RWPE2 (cell line): ENCODE results near the gene DIAPH2.
A peak's percentile ranks its signal among the peaks of the same experiment; 100 is the strongest.

Source experiments
- ATAC-seq: fragments of 200-7000 bp; cut with Tn5 transposase; 3 replicates; pipeline ENCODE4 v1.9.1; 2021; ENCODE audit warnings: low read depth
- DNase-seq: peaks from one replicate; pipeline ENCODE4 v3.0.0-alpha.2; 2020; ENCODE audit warnings: low spot score
- H3K27ac ChIP-seq: fragments of 450-650 bp; 2 replicates; pipeline ENCODE4 v1.5.1; 2017; ENCODE audit warnings: mild to moderate bottlenecking; ENCODE audit not compliant: poor library complexity, severe bottlenecking
- H3K27me3 ChIP-seq: fragments of 250-450 bp; sonication (Bioruptor Pico); 2 replicates; pipeline ENCODE4 v1.5.1; 2021; ENCODE audit warnings: mild to moderate bottlenecking, moderate library complexity; ENCODE audit not compliant: insufficient read depth, poor library complexity, severe bottlenecking
- H3K36me3 ChIP-seq: fragments of 250-450 bp; sonication (Bioruptor Pico); 2 replicates; pipeline ENCODE4 v1.5.1; 2020; ENCODE audit warnings: low read depth, mild to moderate bottlenecking, moderate library complexity
- H3K4me1 ChIP-seq: fragments of 250-450 bp; sonication (Bioruptor Pico); 2 replicates; pipeline ENCODE4 v1.5.1; 2021; ENCODE audit warnings: mild to moderate bottlenecking, moderate library complexity; ENCODE audit not compliant: insufficient read depth, poor library complexity, severe bottlenecking
- H3K4me3 ChIP-seq: fragments of 250-450 bp; sonication (Bioruptor Pico); 2 replicates; pipeline ENCODE4 v1.5.1; 2021; ENCODE audit warnings: mild to moderate bottlenecking, moderate library complexity; ENCODE audit not compliant: severe bottlenecking
- H3K9me3 ChIP-seq: fragments of 250-450 bp; sonication (Bioruptor Pico); 2 replicates; pipeline ENCODE4 v1.5.1; 2021; ENCODE audit warnings: mild to moderate bottlenecking, moderate library complexity; ENCODE audit not compliant: severe bottlenecking
- CTCF ChIP-seq: fragments of 450-650 bp; IDR thresholded peaks from one replicate; pipeline ENCODE4 v1.5.1; 2017; ENCODE audit warnings: mild to moderate bottlenecking, moderate library complexity; ENCODE audit not compliant: poor library complexity, severe bottlenecking

Gene DIAPH2

GRCh38 chrX:96685210-96686099 is 813 bp downstream of the DIAPH2 start:
- no peaks in the 10 kb centered on the region for H3K4me1 ChIP-seq
- no peak for DNase-seq

GRCh38 chrX:96687776-96688175 is 3.1 kb downstream of the DIAPH2 start:
- no peaks in the 10 kb centered on the region for H3K4me1 ChIP-seq
- no peaks in the 10 kb centered on the region for H3K9me3 ChIP-seq
- ATAC-seq (no peak), DNase-seq (no peak)
- no peak for TF ChIP-seq CTCF
- H3K27ac ChIP-seq = no peak overlapping the region
- no peak overlapping the region for H3K4me3 ChIP-seq
- H3K27me3 ChIP-seq = no peaks in the 10 kb centered on the region
- H3K36me3 ChIP-seq = no peaks in the 10 kb centered on the region

More at GRCh38 chrX:96685210-96686099, 813 bp downstream of the DIAPH2 start:
- Histone ChIP-seq H3K9me3 (no peaks in the 10 kb centered on the region), H3K27me3 (no peaks in the 10 kb centered on the region), H3K4me3 (peak overlapping the region; percentile 47), H3K36me3 (no peaks in the 10 kb centered on the region), H3K27ac (peak overlapping the region; percentile 40)
- peak; percentile 52 for ATAC-seq
- TF ChIP-seq CTCF = no peak

- no peak for DNase-seq
- Histone ChIP-seq H3K36me3 (no peaks in the 10 kb centered on the region), H3K4me3 (no peak overlapping the region), H3K4me1 (no peaks in the 10 kb centered on the region), H3K9me3 (no peaks in the 10 kb centered on the region), H3K27ac (no peak overlapping the region), H3K27me3 (no peaks in the 10 kb centered on the region)
- no peak for TF ChIP-seq CTCF
- no peak for ATAC-seq
Observed at GRCh38 chrX:96688789-96689188, 4.1 kb downstream of the DIAPH2 start.

- no peaks in the 10 kb centered on the region for H3K9me3 ChIP-seq
- no peak for TF ChIP-seq CTCF
- H3K36me3 ChIP-seq = no peaks in the 10 kb centered on the region
- no peak for DNase-seq
- no peaks in the 10 kb centered on the region for H3K27me3 ChIP-seq
- H3K4me1 ChIP-seq = no peaks in the 10 kb centered on the region
- H3K4me3 ChIP-seq = no peak overlapping the region
- no peak overlapping the region for H3K27ac ChIP-seq
- no peak for ATAC-seq
Observed at GRCh38 chrX:96689991-96690390, 5.3 kb downstream of the DIAPH2 start.

- DNase-seq (no peak), ATAC-seq (no peak)
- H3K4me3 ChIP-seq = no peak overlapping the region
- H3K27me3 ChIP-seq = no peaks in the 10 kb centered on the region
- H3K9me3 ChIP-seq = no peaks in the 10 kb centered on the region
- no peak for TF ChIP-seq CTCF
- H3K36me3 ChIP-seq = no peaks in the 10 kb centered on the region
- H3K4me1 ChIP-seq = no peaks in the 10 kb centered on the region
- no peak overlapping the region for H3K27ac ChIP-seq
Observed at GRCh38 chrX:96692454-96692853, 7.8 kb downstream of the DIAPH2 start.
